DMS53 treated with DMSO at 0.1 percent for 48 hours (cell line): ENCODE measurements around the gene PACSIN2.
"Not testable (repeated sequence)": the region's sequence is repeated elsewhere in the genome, so short reads cannot be mapped to it uniquely, and the experiment has no call there.

Source experiments
- DNase-seq: peaks from one replicate; lab custom pipeline; 2025; ENCODE audit not compliant: unreplicated experiment; lab: John Stamatoyannopoulos, UW

The PACSIN2 gene

GRCh38 chr22:42967005-42967404 is 47.9 kb downstream of the PACSIN2 start:
- no peak for DNase-seq

GRCh38 chr22:42966497-42966896 is 48.5 kb downstream of the PACSIN2 start:
- DNase-seq = no peak

- DNase-seq = no peak
These were observed 49.8 kb downstream of the PACSIN2 start for GRCh38 chr22:42964994-42965699.

GRCh38 chr22:42963231-42963595 is 51.7 kb downstream of the PACSIN2 start:
- no peak for DNase-seq

- DNase-seq = no peak
These were observed 52.4 kb downstream of the PACSIN2 start for GRCh38 chr22:42962295-42963230.

- DNase-seq = no peak
These were observed 53.1 kb downstream of the PACSIN2 start for GRCh38 chr22:42961810-42962209.

GRCh38 chr22:42961400-42961690 is 53.6 kb downstream of the PACSIN2 start:
- DNase-seq = not testable (repeated sequence)

GRCh38 chr22:42960531-42961399 is 54.2 kb downstream of the PACSIN2 start:
- DNase-seq = no peak

GRCh38 chr22:42959576-42960509 is 55.1 kb downstream of the PACSIN2 start:
- peak; percentile 82 for DNase-seq

- DNase-seq = no peak
These were observed 56.0 kb downstream of the PACSIN2 start for GRCh38 chr22:42958937-42959336.

GRCh38 chr22:42957958-42958357 is 57.0 kb downstream of the PACSIN2 start:
- DNase-seq = no peak

- no peak for DNase-seq
These were observed 57.4 kb downstream of the PACSIN2 start for GRCh38 chr22:42957544-42957943.

- no peak for DNase-seq
These were observed 59.1 kb downstream of the PACSIN2 start for GRCh38 chr22:42955848-42956247.

- DNase-seq = no peak
These were observed 59.8 kb downstream of the PACSIN2 start for GRCh38 chr22:42955087-42955635.

- not testable (repeated sequence) for DNase-seq
These were observed 61.2 kb downstream of the PACSIN2 start for GRCh38 chr22:42953751-42954150.

- DNase-seq = no peak
These were observed 63.7 kb downstream of the PACSIN2 start for GRCh38 chr22:42951093-42951710.

- DNase-seq = no peak
These were observed 64.7 kb downstream of the PACSIN2 start for GRCh38 chr22:42950281-42950680.

GRCh38 chr22:42949159-42949558 is 65.8 kb downstream of the PACSIN2 start:
- DNase-seq = no peak

GRCh38 chr22:42948294-42948693 is 66.7 kb downstream of the PACSIN2 start:
- DNase-seq = no peak
